Activated CD4-positive, alpha-beta T cell treated with anti-CD3 and anti-CD28 coated beads for 1 hour (primary cell): Measurements from ENCODE around the gene SLC9A9.

Experiments
- DNase-seq: peaks from one replicate; pipeline ENCODE4 v3.0.0-alpha.2; 2020

Gene SLC9A9

DNA sequence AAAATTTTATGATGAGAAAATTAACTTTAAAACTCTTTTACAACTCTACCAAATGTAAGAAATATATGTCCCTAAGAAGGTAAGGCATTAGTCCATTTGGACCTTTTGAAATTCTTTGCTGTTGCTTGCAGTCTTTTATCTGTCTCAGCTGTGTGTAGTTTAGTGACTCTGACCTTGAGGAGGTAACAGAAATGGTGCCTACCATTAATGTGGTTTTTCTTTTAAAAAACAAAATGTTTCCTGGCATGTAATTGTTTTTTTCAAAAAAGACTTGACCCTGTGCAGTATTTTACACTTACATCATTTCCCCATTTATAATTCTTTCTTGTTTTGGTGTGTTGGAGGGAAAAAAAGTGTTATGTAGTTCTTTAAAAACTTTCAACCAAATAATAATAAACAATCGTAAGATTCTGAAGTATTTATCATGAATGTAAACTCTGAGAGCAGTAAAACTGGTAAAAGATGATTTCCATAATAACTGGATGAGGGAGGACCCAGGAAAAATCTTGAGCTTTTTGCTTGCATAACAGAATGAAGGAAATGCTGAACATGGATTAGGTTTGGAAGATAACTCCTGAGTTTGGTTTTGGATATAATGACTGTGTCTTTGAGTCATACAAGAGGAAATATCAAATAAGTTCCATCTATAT lies 503.6 kb downstream of the SLC9A9 start:
- no peak for DNase-seq

DNA sequence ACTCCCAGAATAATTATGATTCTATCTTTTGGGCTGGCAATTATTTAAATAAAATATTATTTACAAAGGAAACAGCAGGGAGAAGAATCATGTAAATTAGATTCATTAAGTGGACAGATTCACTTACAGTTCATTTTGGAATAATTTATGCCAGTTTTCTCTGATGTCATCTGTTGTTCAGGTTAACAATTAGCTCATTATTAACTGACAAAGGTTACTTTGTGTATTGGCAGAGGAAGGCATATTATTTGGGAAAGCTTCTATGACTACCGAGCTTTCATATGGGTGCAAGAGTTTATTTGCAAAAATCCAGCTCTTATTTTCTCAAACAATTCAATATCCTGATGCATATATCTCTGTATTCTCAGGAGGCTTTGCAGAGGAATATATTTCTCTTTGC lies 504.3 kb downstream of the SLC9A9 start:
- no peak for DNase-seq

DNA sequence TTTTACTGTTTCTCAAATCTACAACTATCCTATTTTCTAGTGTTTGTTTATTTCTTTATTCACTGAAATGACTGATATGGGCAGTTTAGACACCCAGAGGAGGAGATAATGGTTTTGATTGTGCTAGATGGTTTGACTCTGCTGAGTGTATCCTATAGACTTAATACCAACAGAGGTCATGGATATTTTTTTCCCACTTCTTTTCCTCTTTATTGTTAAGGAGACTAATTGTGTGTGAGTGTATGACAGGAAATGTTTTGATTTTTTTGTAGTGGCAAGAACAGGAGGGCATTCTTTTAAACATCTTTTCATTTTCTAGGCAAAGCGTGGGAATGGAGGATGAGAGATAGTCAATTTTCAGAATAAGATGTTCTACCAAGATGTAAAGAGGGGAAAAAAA lies 505.2 kb downstream of the SLC9A9 start:
- no peak for DNase-seq

DNA sequence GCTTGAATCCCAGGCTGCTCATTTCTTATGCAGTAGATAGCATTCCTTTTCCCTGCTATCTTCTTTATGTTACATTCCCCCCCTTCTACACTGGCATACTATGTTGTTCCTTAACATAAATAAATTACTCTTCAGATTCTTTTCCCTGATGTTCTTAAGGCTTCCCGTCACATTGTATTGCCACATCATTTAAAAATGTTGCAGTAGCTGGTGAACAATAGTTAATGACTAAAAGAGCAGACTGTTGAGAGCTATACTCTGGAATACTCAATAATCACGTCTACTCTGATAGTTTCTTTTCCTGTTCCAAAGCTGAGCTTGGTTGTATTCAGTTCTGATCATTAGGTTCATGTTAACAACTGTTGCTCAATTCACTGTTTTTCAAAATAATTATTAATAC lies 508.8 kb downstream of the SLC9A9 start:
- DNase-seq: no peak

DNA sequence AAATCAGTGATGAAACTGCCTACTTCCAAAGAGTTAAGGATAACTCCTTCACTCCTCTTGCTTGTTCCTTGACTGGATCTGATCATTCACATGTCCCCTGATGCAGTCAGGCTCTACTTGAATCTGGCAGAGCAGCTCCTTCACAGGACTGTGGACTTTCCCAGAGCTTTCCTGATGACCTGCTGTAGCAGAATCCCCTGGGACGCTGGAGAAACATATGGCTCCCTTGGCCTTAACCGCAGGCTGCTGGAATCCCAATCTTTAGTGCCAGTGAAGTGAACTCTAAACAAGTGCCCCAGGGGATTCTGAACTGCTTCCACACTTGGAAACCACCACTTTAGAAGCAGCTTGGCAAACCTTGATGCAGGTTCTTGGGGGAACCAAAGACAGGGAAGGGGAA lies 510.9 kb downstream of the SLC9A9 start:
- no peak for DNase-seq

DNA sequence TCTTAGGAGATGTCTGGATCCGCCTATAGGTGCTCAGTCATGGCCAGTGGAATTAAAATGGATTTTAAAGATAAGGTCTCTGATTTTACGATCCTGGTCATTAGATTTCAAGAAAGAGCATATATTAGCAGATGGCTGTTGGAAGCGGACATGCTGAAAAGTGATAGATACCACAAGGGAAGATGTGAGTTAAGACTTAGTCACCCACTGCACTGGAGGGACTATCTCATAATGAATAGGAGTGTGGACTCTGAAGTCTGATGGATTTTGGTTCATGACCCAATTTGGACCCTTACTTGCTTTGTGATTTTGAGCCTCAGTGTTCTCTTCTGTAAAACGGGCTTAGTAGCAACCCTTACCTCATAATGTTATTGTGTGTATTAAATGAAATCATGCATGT lies 514.0 kb downstream of the SLC9A9 start:
- no peak for DNase-seq

DNA sequence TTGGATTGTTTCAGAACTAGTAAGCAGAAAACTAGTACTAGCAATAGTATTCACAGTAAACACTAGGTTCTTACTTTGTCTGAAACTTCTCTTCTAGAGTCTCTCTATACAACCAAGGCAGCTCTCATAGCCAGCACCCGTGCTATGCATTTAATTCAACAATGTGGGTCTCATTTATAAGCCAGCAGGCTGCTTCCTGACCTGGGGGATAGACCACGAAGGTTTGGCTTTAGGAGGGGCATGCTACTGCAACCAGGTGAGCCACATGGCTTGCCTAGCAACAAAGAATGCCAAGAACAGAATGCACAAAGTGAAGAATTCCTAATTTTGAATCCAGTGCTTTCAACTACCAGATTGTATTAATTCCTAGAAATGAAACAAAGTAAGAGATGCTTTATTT lies 514.9 kb downstream of the SLC9A9 start:
- DNase-seq: no peak

DNA sequence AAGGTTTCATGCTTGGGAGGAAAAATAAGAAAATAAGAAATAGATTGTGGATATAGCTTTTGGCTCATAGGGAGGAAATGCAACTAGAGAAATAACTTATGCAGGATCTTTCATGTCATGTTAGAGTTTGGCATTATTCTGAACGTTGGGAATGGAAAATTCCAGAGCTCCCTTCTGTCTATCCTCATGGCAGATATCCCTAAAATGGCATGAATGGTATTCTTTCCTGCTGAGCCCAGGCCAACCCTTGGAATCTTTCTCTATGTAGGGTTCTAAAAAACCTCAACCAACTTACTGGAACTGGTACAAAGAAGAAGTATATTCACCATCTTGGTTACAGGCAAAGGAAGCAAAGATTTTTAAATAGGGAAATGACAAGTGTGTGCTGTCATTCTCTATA lies 516.2 kb downstream of the SLC9A9 start:
- DNase-seq: no peak

DNA sequence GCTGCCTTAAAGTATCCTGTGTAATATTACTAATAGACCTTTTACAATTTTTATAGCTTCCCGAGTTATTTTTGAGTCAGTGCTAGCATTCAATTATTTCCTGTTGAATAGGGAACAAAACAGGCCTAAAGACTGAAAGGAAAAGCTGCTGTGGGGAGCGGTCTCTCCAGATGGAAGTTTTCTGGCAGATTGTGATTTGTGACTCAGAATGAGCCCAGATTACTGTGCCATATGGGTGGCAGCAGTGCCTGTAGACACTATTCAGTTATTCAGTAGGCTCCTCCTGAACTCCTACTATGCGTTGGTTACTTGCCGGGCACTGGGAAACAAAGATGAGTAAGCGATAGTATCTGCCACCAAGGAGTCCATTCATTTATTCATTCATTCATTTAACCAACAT lies 516.9 kb downstream of the SLC9A9 start:
- no peak for DNase-seq

DNA sequence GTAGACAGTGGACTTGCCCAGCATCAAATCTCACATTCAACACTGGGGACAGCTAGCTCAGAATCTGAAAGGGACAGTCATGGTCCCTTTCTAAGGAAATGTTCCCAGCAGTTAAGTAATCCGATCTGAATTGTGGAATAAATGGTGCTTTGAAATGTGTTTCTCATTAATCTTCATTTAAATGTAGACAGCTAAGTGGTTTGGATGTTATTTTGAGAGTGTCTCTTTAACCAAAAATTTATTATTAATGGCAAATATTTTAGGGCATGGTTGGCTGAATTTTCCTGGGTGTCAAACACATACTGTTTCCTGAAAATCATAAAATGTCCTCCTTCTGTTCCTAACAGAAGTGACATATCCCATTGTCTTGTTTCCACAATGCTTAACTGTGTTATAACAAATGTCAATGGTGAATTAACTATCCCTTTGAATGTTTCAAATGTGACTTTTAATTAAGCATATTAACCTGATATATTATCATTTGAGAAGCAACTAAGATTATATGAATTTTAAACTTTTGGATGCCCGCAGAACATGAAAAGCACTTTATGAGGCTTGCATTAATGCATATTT lies 517.9 kb downstream of the SLC9A9 start:
- DNase-seq: no peak

DNA sequence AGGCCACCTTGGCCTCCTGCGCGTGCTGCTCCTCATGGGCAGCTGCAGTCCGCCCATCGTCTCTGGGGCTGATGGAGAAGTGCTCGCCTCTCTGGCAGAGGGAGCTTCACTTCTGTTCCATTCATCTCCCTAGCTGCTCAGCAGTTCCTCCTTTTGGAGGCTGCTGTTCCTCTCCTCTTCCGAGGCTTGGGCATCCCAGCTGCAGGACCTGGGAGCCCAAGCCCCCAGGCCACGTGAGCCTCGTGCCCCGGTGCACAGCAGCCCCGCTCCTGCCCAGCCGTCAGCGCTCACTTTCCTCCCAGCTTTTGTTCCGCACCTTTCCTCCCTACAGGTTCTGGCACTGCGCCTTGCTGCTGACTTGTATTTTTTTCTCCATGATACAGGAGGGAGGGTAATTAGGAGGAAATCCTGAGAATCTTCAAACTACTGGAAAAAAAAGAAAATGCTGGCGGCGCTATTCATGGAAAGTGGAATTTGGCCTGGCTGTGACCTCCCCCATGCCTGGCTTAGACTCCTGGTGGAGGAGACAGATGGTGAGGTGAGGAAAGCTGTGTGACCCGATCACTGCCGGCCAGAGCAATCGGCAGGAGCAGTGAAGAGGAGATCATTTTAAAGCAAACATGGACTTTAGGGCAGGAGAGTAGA lies 518.6 kb downstream of the SLC9A9 start:
- DNase-seq: no peak

DNA sequence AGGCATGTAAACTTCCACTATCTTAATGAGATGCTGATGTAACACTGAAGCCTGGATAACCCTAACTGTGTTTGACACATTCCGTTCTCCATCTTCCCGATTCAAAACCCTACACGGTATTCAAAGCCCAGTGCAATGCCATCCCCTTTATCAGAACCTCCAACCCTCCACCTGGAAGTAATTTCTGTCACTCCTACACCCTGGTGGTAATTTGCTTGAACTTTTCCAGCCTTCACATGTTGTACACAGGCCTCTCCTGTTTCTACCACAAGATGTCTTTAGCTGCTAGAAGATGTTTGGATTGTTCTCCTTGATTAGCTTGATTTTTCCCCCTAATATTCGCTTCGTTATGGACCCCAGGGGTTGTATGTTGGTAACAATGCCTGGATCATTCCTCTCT lies 519.8 kb downstream of the SLC9A9 start:
- no peak for DNase-seq

DNA sequence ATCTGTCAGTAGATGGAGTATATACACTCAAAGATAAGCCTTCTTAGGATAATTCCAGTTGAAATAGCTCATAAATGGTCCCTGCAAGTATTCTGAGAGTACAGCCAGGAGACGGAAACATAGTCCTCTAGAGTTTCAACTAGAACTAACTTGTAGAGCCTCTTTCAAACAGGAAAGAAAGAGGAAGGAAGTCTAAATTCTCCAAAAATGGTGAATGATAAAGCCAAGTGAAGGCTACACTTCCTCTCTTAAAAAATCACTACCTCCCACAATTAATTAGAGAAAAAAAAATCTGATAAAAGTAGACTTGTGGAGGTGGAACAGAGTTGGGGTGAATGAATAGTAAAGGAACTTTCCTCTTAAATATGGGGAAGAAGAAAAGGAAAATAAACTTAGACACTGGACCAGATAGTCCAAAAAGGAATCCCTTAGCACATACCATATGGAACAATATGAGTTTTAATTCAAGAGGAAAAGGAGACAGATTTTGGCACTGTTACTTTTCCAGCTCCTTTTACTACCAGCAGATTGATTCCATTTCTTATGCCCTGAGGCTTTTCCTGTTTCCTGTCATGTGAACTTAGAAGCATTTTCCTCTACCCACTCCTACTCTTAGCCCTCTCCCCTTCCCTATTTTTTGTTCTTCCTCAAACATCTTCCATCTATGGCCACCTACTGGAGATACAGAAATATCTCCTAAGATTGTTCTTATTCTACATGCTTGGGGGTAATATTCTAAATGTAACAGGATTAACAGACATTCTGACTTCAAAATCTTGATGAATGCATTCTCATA lies 521.1 kb downstream of the SLC9A9 start:
- DNase-seq: no peak

DNA sequence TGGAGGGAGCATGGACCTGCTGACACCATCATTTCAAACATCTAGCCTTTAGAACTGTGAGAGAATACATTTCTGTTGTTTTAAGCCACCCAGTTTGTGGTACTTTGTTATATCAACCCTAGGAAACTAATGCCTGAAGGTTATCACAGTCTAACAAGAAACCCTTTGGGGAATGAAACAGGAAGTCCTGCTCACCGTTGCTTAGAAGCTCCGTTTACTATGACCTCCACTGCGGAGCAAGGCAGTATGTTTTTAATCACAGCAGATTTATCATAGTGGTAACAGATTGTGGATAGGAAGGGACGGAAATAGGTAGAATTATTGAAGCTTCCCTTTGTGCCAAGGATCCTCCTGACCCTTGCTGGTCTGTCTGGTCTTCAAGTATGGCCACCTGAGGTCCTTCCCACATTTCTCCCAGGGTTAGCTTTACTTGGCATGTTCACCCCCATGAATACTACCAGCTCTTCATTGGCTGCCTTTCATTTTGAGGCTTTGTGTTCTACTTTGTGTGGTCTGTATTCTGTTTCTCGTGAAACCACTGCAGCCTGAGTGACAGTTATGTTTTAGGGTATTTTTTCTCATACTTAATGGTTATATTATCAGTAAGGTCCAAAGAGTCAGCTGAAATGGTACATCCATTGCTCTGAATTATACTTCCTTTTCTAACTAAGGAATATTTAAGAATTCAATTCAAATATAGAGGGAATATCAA lies 527.1 kb downstream of the SLC9A9 start:
- DNase-seq: no peak

DNA sequence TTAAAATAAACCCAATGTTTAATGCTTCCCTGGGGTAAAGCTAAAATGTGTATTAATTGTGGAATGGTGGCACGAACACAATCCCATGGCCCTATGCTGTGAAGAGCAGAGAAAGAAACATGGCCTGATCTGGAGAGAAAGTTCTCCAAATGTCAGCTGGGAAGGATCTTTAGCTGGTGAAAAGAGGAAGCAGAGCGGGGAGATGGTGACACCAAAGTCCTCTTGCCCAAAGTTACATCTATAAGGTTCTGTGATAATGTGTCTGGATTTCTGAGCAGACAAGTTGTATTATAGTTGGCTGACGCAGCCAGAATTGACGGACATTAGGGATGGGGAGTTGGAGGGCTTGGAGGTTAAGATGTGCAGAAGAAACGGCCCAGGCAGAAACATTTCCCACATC lies 532.5 kb downstream of the SLC9A9 start:
- no peak for DNase-seq

DNA sequence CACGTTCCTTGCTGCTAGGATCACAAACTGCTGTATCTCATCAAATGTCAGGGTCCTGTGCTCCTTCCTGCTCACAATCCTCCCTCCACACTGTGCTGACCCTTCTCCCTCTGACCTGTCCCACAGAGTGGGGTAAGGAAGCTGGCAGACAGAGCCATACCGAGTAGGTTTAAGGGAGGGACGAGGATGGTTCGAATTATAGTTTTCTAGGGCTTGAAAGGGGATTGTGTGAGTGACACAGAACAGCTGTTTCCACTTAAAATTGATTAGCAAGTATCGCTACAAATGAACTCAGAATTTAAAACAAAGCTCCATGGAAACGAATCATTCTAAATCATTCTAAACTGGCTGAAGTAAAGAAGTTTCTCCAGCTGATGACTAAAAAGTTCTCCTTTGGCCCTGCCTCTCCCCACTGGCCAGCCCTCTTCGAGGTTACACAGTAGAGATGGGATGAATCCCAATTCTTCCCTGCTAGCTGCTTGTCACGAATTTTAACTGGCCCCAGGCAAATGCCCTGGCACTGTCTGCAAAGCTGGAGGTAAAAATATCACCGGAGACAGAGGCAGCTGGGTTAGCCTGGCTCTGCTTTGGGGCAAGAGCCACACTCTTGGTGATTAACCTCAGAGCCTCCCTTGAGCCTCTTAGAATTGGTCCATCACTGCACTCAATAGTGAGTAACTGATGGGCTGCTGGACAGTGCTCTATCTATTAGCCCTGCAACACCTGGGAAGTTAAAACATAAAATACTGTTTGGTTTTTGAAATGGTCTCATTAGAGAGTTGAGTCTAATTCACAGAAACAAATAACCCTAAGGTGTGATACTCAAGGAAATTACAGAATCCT lies 533.8 kb downstream of the SLC9A9 start:
- no peak for DNase-seq

DNA sequence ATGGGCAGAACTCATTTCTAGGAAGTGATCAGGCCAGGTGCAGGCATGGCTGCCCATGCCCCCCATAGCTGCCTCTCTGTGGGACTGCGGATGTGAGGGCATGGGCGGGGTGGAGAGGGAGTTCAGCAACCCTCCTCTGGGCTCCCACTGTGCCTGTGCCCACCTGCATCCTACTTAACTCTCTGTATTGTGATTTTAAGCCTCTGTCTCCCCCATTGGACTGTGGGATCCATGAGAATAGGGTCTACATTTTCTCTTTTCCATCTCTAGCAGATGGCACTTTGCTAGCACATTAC lies 534.4 kb downstream of the SLC9A9 start:
- DNase-seq: no peak

DNA sequence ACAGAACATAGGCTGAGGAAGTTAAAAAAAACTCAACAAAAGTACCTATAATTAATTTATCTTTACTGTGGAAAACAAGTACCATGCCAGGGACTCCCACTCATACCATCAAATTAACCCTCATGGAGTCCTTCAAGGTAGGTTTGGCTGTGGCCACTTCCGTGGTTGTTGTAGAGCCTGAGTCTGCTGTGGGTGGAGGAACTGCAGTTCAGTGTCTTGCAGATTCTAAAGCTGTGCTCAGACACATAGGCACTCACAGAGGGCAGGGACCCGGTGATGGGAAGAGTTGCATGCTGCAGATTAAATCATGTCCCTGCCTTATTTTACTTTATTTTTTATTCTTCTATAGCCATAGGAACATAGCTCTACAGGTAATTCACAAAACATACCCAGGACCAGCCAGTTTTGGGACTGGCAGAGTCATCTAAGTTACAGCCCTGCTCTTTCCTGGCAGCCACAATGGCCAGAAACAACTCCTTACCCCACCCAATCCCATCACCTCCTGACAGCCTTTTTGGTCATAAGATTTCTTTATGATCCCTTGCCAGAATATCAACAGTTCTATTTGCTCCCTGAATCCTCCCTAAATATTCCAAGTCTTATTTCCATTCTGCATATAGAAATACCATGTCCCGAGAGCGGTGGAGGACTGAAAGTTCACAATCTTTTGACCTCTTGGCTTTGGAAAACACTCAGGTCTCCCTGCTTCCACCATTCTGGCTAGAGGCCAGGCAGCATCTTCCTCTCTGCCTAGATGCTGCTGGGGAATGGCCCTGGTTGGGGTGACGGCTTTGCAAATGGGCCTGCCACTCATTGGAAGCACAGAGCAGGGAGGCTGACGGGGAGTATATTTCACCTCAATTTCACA lies 535.0 kb downstream of the SLC9A9 start:
- no peak for DNase-seq

DNA sequence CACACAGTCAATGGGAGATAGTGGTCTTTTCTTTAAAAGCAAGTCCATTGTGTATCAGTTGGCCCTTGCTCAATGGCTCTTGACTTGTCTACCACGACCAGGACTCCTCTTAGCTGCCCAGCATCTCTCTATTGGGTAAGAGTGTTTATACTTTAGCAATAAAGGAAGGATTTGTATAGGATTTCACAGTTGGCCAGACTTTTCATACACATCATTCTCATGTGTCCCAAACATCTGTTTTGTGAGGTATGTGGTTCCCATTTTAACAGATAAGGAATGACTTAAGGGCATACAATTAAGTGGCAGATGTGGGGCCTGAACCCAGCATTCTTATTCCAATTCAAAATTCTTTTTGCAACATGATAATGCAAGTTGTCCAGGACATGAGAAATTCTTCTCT lies 537.2 kb downstream of the SLC9A9 start:
- no peak for DNase-seq

DNA sequence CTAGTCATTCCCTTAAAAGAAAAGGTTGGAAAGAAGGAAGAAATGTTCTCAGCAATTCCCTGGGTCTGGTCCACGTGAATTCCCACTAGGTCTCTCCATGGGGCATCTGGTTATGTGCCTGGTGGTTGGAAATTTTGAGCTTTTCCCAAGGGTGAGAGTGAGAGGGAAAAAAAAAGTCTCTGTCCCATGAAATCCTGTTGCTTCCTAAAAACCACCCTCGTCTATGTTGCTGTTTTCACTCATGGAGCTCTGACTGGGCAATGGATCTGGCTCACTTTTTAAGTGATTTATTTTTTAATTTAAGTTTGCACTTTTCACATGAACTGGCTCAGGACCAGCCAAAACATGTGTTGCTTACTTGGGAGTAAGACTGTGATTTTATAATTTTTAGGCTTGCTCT lies 538.6 kb downstream of the SLC9A9 start:
- no peak for DNase-seq

DNA sequence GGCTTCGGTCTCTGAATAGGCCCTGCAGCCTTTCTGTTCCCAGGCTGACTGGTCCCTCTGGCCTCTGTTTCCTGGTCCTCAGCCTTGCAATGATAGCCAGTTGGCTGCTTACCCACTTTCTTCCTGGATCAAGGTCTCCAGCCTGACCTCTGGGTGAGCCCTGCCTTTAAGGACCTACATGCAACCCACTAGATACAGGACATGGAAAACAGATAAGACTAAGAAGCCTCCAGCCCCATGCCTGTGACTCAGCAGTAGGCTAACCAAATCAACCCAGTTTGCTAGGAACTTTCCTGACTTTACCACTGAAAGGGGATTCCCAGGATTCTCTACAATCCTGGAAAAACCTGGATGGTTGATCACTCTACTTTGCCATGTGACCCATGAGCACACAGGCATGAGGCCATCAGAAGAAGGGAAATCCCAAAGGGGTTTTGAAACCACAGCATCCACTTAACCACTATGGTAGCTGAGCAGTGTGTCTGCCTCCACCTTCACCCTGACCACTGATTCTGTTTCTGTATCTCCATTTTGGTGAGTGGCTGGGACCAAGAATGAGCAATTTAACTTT lies 540.6 kb downstream of the SLC9A9 start:
- DNase-seq: no peak
